ENCODE results near the gene CCDC134.
A peak's percentile ranks its signal among the peaks of the same experiment; 100 is the strongest.

CCDC134 gene

DNA sequence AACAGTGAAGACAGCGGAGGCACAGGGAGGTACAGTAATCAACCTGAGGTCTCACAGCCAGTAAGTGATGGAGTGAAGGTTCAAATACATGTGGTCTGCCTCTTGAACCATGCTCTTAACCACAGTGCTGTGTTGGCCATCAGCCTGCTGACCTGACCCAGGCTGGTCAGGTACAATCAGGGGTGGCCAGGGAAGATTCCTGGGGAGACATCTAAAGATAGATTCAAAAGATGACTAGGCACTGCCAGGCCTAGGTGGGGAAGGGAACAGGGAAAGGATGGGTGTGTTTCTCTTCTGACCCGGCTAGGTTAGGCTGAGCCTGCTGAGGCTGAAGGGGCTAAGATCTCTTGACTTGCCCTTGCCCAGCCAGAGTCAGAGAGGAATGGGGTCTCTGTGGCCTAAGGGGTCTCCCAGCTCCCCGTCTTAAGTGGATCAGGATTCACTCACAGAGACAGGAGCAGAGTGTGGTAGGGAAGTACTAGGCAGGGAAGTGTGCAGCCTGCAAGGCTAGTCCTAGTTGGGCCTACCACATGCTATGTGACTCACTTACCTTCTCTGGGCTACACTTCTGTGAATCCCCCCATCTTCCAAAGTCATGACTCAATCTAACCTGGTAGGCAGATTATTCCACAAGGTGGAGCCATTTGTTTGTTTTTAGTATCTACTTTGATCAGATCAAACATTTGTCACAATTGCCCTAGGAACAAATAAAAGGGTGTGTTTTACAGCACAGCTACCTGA is 22.0 kb downstream of the CCDC134 start:
- TF ChIP-seq, protein P1, sequence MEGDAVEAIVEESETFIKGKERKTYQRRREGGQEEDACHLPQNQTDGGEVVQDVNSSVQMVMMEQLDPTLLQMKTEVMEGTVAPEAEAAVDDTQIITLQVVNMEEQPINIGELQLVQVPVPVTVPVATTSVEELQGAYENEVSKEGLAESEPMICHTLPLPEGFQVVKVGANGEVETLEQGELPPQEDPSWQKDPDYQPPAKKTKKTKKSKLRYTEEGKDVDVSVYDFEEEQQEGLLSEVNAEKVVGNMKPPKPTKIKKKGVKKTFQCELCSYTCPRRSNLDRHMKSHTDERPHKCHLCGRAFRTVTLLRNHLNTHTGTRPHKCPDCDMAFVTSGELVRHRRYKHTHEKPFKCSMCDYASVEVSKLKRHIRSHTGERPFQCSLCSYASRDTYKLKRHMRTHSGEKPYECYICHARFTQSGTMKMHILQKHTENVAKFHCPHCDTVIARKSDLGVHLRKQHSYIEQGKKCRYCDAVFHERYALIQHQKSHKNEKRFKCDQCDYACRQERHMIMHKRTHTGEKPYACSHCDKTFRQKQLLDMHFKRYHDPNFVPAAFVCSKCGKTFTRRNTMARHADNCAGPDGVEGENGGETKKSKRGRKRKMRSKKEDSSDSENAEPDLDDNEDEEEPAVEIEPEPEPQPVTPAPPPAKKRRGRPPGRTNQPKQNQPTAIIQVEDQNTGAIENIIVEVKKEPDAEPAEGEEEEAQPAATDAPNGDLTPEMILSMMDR (IDR thresholded peaks at IDR 0.05): no peak
- no peak overlapping the region for H3K27ac ChIP-seq
- H3K4me3 ChIP-seq: no peak overlapping the region
- no peak for DNase-seq (ENCODE audit: low spot score)

DNA sequence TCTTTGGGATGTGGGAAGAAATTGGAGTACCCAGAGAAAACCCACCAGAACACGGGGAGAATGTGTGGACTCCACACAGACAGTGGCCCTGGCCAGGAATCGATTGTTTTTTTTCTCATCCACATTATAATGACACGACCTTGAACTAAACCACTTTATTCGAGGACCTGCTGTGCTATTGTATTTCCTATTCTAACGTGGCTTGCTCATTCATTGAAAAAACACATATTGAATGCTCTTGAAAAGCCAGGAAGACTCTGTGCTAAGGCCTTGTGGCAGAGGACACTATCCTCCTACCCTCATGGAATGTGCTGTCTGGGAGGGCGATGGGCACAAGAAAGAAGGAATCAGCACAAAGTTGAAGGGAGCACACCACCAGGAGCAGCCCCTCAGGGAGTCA is 23.3 kb downstream of the CCDC134 start:
- Histone ChIP-seq H3K4me3 (no peak overlapping the region), H3K27ac (no peak overlapping the region)
- no peak for DNase-seq (ENCODE audit: low spot score)
- TF ChIP-seq, protein P1 (IDR thresholded peaks at IDR 0.05): no peak

DNA sequence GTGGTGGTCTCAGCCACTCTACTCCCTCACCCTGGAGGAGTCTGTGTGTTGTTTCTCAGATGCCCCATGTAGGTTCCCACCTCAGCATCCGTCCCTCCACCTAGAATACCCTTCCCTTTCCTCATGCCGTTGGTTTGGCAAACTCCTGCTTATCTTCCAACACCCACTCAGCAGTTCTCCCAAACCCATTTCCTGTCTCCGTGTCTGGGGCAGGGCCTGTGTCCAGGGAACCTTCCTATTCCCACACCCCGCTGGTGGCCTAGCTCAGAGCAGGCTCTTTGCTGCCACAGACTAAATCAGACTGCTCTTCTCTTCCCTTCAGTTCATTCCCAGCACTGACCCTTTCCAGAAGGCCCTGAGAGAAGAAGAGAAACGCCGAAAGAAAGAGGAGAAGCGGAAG is 24.9 kb downstream of the CCDC134 start:
- no peak for DNase-seq (ENCODE audit: low spot score)
- Histone ChIP-seq H3K27ac (peak overlapping the region in 1 of 2 donors; percentile 11), H3K4me3 (no peak overlapping the region)
- TF ChIP-seq, protein P1 (IDR thresholded peaks at IDR 0.05): no peak

DNA sequence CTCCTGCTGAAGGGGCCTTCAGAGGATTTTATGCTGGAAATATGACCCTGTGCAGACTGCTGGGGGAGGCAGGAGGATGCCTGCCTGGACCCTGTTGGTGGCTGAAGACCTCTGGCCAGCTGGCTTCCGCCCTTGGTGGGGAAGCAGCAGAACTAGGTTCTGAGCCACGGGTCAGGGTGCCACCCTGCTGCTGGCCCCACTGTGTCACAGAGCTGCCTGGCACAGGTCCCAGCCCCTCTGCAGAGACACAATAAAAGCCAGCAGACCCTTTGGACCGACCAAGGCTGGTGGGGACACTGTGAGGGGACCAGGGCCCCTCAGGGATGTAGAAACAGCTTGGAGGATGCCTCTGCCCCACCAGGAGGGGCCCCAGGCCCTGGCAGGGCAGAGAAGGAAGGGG is 25.5 kb downstream of the CCDC134 start:
- peak overlapping the region in 1 of 2 donors; percentile 11 for H3K27ac ChIP-seq
- no peak for DNase-seq (ENCODE audit: low spot score)
- TF ChIP-seq, protein P1 (IDR thresholded peaks at IDR 0.05): no peak
- no peak overlapping the region for H3K4me3 ChIP-seq

DNA sequence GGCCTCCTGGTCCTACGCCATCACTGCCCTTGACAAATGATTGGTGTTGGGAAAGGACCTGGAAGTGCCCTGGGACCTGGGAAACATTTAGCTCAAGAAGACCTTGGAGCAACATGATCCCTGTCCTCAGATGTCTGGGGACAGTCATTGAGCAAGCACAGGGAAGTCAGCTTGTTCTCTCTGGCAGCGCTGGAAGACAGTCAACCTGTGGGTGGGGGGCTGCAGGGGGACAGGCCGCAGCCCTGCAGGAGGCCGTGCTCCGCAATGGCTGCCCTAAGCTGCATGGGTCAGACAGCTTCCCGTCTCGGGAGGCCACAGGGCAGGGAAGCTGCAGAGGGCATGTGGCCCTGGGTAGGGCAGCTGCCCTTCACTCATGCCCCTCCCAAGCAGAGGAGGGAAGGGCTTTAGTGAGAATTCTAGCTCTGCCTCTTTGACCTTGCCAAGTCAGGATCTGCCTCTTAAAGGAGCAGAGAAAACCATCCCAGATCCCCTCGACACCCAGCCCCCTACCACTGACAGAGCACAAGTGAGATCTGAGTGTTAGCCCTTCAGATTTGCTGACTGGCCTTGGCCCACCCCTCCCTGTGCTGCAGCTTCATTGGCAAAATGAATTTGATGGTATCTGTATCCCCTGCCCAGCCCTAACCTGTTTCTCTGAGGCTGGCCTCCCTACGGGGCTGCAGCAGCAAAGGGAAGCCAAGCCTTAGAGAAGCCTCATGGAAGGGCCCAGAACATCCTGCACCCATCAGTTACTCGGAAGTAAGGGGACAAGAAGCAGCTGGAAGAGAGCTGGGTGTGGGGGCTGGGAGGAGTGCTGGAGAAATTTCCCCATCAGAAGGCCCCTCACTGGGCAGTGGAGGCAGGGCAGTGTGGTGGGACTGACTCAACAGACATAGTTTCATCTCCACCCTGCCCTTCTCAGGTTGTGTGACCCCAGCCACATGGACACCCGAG is 26.2 kb downstream of the CCDC134 start:
- TF ChIP-seq, protein P1 (IDR thresholded peaks at IDR 0.05): no peak
- DNase-seq (ENCODE audit: low spot score): no peak
- Histone ChIP-seq H3K4me3 (no peak overlapping the region), H3K27ac (no peak overlapping the region)

DNA sequence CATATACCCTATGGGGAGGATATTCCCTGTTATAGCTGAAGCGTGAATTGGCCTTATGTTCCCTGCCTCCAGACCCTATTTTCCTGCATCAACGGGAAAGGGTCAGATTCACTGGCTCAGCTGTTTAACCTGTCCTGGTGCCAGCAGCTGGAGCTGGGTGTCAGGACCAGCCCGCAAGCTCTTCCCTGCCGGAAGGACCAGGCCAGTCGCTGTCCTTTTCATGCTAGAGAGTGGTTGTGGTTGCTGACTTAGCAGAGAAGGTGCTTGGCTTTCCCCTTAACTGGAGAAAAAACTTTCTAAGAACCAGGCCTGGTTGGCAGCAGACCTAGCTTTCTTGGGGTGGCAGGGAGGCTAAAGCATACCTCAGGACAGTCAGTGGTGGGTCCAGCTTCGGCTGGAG is 27.2 kb downstream of the CCDC134 start:
- no peak overlapping the region for H3K27ac ChIP-seq

More for the DNA sequence above, 27.2 kb downstream of the CCDC134 start:
- no peak for DNase-seq (ENCODE audit: low spot score)
- TF ChIP-seq, protein P1 (IDR thresholded peaks at IDR 0.05): no peak
- no peak overlapping the region for H3K4me3 ChIP-seq
